ENCODE results near the gene MRRF.
A peak's percentile ranks its signal among the peaks of the same experiment; 100 is the strongest.

Gene MRRF

DNA sequence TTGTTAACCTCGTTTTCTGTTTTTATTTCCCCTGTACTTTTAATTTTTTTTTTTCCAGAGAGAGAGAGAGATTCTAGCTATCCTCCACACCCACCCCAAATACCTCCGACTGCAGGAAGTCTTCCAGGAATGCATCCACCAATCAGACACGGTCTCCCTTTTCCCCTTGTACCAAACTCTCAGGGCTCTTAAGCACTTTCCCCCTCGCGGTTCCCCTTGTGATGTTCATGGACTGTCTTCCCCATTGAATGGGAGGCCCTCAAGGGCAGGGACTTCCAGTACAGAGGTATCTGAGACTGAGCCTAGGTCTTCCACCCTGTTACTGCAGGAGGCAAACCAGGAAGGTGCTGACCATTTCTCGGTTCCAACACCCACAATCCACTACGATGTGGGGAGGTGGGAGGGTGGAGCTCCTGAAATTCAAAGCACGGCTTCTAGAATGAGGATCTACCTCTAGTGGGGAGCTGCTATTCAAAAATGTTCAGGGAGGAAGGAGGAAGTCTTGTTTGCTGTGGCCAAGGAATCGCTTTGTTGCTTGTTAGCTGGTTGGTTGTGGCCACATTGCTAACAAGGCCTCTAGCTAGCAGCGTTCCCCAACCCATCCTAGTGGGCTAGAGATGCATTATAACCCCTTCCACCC lies 68.6 kb downstream of the MRRF start:
- no peak for DNase-seq

- DNase-seq: no peak
Observed at GRCh38 chr9:122334916-122335315, 70.2 kb downstream of the MRRF start.

DNA sequence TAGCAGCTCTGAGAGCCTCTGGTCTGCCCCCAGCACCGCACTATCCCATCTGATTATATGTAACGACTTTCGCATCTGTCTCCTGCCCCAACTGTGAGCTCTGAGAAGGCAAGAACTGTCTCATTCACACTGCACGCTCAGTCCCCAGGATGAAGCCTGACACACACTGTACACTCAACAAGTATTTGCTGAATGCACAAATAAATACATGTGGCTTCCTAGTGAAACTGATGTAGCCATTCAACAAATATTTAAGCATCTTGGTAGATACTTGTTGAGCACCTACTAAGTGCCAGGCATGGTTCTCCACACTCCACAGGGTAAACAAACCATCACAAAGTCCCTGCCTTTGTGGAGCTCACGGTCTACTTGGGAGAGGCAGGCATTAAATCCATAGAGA lies 71.5 kb downstream of the MRRF start:
- DNase-seq: no peak

DNA sequence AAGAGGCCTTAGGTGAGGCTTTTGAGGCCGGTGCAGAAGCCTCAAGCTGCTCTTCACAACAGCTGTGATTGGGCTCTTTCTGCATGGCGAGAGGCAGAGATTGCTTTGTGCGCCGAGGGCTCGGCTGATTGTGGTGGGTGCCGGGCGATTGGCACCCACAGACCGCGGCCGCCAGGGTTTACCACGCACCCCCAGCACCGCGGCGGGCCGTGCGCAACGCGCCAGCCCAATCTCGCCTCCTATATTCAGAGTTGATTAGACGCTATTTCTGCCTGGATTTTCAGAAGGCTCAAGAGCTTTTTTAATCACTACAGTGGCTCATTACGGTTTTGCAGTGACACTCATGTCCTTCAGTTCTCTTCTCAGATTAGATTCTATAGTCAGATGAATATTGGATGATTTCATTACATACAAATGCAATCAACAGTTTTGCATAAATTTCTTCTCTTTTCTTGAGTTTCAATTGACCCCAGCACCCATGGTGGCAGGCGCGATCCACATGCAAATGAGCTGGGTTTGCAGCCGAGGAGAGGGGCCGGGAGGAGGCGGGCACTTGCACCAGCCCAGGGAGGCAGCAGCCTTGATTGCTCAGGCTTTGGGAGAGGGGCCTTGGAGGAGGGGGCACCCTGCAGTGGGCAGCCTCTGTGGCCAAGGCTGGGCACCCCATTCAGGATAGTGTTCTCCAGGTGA lies 72.3 kb downstream of the MRRF start:
- no peak for DNase-seq

DNA sequence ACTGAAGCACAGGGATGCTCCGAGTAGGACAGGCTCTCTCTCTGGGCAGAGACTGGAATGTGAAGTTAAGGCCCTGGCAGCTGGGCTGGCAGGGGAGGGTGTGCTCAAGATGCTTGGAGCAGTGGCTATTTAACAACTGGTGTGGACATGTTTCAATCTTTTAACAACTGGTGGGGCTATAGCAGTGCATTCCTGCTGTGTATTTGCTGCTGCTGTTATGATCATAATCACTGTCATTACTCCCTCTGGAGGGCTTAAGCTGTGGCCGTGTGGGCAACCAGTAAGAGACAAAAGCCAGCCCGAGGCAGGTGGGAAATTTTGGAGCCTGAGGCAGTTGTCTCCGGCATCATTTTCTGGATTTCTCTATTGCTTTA lies 72.9 kb downstream of the MRRF start:
- no peak for DNase-seq

GRCh38 chr9:122338536-122338935 lies 73.9 kb downstream of the MRRF start:
- no peak for DNase-seq

DNA sequence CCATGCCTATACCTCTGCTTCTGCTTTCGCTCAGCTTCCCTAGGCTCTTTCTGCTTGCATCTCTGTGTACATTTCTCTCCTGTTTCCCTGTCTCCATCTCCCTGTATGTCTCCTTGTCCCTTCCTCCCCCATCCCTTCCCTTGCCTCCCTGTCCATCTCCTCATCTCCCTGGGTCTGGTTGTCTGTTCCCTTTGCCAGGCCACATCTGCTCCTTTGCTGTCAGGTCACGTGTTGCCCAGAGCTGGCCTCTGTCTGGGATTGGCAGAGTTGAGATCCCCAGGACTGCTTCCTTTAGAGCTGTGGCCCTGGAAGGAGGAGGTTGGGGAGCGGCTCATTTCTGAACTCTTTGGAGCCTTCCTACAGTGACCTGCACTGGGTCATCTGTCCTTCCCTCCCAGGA lies 74.3 kb downstream of the MRRF start:
- no peak for DNase-seq

- no peak for DNase-seq
Observed at GRCh38 chr9:122339579-122339978, 74.9 kb downstream of the MRRF start.

- no peak for DNase-seq
Observed at GRCh38 chr9:122340161-122340560, 75.5 kb downstream of the MRRF start.

GRCh38 chr9:122342323-122343050 lies 77.8 kb downstream of the MRRF start:
- DNase-seq: no peak

- DNase-seq: no peak
Observed at GRCh38 chr9:122346478-122347347, 82.0 kb downstream of the MRRF start.

GRCh38 chr9:122347348-122348287 lies 82.9 kb downstream of the MRRF start:
- DNase-seq: no peak

- DNase-seq: no peak
Observed at GRCh38 chr9:122348288-122348777, 83.7 kb downstream of the MRRF start.

- no peak for DNase-seq
Observed at GRCh38 chr9:122348791-122349190, 84.1 kb downstream of the MRRF start.

DNA sequence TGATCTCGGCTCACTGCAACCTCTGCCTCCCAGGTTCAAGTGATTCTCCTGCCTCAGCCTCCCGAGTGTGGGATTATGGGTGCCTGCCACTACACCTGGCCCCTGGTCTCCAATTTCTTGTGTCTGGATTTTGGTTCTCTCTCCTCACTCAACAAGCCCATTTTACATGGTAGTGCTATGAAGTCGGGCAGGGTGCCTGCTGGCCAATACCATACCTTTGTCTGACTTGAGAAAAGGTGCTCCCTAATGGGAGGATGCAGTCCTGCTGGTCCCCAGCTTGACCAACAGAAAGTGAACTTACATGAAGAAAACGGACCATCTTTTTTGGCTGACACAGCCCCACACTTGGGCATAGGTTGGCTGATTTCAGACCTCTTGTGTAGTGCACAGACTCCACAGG lies 84.5 kb downstream of the MRRF start:
- no peak for DNase-seq

- peak; percentile 83 for DNase-seq
Observed at GRCh38 chr9:122350577-122351355, 86.1 kb downstream of the MRRF start.

GRCh38 chr9:122354536-122355199 lies 90.0 kb downstream of the MRRF start:
- no peak for DNase-seq

- no peak for DNase-seq
Observed at GRCh38 chr9:122355336-122355875, 90.7 kb downstream of the MRRF start.

DNA sequence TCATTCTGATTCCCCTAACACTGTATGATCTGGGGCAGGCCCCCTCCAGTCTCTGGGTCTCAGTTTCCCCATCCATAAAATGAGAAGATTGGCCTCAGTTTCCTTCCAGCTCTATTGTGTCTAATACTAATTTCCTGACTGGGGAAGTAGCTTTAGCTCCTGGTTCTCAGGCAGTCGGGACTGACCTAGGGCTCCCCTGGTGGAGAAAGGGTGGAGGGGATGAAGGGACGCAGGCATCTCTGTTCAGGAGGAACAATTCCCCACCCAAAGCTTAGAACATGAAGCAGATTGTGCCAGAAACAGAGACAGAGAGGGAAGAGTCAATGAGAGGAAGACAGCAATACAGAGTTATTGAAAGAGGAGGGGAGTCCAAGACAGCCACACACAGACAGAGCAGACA lies 91.9 kb downstream of the MRRF start:
- no peak for DNase-seq

DNA sequence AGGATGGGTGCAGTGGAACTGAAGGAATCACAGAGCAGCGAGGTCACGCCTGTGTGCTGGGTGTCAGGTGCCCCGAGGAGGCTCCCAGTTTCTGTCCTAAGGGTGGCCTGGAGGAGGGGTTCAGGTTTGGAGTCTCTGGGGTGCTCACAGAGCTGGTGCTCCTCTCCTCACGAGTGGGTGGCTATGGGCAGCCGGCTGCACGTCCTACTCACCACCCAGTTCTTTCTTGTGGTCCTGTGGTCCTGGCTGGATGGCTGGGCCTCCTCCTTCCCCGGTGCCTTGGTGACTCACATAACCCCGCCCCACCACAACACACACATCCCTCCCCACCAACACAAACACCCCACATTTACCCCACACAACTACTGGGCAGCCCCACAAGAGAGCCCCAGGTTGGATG lies 96.2 kb downstream of the MRRF start:
- no peak for DNase-seq

Data from 8988T (cell line).